Bronchial epithelial cell (primary cell): ENCODE measurements around the gene PTPN14. TPM values are rescaled to one million over a fixed set of nuclear protein-coding genes. Genes with fewer than 3 reads are reported as not detected.
A peak's percentile ranks its signal among the peaks of the same experiment; 100 is the strongest.

Experiments used
- DNase-seq: peaks from one replicate; pipeline ENCODE4 v3.0.0-alpha.2; 2010; ENCODE audit warnings: low read depth
- FAIRE-seq: peaks from 2 replicates; lab custom pipeline; 2011; peaks lifted over from hg19 to GRCh38; lab: Jason Lieb, UNC
- H3K27me3 ChIP-seq: 2 replicates; pipeline ENCODE4 v1.5.1; 2011; ENCODE audit warnings: low read length; ENCODE audit not compliant: control insufficient read depth, insufficient read depth
- H3K36me3 ChIP-seq: 2 replicates; pipeline ENCODE4 v1.5.1; 2011; ENCODE audit warnings: low read length; ENCODE audit not compliant: control insufficient read depth, insufficient read depth
- H3K4me3 ChIP-seq: 2 replicates; pipeline ENCODE4 v1.5.1; 2011; ENCODE audit warnings: mild to moderate bottlenecking, low read depth, low read length, control low read depth
- total RNA-seq: library from RNA; depleted of rRNA; stranded (reverse); fragments of >200 nt; gene quantifications from 2 replicates; pipeline ENCODE4 v1.2.1, GENCODE V29; 2014
- TF ChIP-seq, protein P1 (sequence below): IDR thresholded peaks from 2 replicates; pipeline ENCODE4 v1.5.1; 2011; ENCODE audit warnings: mild to moderate bottlenecking, moderate library complexity, low read length, control low read depth, inconsistent platforms; ENCODE audit not compliant: insufficient read depth, severe bottlenecking

The PTPN14 gene
- total RNA-seq, 1 donor from 2014 or later: 28.4 TPM

DNA sequence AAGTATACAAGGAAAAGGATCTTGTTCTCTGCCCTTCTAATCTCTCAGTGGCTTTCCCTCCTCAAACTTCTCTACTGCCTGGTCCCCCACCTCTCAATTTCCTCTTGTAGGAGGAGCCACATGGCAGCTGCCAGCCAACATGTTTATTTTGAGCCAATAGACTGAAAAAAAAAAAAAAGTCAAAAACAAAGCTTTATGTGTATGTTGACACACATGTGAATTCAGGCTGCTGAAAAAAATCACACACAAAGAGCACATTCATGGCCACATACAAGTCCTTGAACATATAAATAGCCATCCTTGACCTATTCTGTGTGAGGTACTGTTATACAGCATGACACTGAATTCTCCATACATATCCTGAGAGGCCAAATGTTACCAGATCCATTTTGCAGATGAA lies 3.7 kb downstream of the PTPN14 start:
- Histone ChIP-seq H3K36me3 (peaks cover 5% of the 10 kb centered on the region), H3K4me3 (peak overlapping the region; percentile 96), H3K27me3 (no peaks in the 10 kb centered on the region)
- FAIRE-seq: no peak
- TF ChIP-seq, protein P1, sequence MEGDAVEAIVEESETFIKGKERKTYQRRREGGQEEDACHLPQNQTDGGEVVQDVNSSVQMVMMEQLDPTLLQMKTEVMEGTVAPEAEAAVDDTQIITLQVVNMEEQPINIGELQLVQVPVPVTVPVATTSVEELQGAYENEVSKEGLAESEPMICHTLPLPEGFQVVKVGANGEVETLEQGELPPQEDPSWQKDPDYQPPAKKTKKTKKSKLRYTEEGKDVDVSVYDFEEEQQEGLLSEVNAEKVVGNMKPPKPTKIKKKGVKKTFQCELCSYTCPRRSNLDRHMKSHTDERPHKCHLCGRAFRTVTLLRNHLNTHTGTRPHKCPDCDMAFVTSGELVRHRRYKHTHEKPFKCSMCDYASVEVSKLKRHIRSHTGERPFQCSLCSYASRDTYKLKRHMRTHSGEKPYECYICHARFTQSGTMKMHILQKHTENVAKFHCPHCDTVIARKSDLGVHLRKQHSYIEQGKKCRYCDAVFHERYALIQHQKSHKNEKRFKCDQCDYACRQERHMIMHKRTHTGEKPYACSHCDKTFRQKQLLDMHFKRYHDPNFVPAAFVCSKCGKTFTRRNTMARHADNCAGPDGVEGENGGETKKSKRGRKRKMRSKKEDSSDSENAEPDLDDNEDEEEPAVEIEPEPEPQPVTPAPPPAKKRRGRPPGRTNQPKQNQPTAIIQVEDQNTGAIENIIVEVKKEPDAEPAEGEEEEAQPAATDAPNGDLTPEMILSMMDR: no peak
- DNase-seq: no peak

DNA sequence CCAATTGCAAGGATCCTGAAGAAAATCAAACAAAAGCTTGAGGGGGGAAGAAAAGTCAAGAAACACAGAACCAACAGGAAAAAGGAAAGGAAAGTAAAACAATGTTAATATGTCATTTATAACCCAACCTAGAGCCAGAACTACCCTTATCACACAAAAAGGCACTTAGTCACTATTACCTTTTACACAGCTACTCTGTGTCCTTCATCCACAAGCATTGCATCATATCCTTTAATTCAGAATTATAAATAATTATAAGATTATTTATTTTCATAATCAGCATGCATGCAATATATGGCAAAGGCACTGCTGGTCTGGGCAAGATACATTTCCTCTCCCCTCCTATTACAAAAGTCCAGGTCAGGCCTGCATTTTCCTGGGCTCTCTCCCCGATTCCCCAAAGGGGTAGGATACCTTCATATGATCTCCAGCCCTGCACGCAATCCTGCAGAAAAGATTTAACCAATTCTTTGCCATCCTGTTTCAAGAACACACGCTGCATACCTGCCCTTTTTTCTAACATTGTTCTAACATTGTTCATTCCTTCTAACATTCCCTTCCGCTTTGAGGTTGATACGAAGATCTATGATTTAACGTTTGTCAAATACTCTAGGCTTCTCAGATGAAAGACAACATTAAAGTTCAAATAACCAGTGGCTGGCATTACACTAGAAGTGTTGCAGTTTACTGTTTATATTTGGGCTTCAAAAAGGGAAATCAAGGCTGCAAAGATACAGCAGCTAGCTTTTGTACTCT lies 4.3 kb downstream of the PTPN14 start:
- FAIRE-seq (no peak), DNase-seq (no peak)
- peaks cover 5% of the 10 kb centered on the region for H3K36me3 ChIP-seq
- H3K4me3 ChIP-seq: peak overlapping the region; percentile 96
- no peaks in the 10 kb centered on the region for H3K27me3 ChIP-seq
- TF ChIP-seq, protein P1: no peak

DNA sequence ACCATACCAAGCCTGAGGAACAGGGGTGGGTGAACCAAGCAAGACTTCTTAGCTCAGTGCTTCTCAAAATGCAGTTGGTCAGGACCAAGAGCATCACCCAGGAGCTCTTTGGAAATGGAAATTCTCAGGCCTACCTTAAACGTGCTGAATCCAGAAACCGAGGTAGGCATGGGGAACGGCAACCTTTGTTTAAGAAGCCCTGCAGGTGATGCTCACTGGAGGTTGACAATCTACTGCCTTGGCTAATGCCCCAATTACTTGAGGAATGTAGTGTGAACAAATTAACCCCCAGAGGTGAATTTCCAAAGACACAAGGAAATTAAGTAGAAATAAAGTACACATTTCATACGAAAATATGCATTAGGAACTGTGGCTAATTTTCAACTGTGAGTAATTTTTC lies 5.3 kb downstream of the PTPN14 start:
- no peak for FAIRE-seq
- TF ChIP-seq, protein P1: no peak
- Histone ChIP-seq H3K4me3 (no peak overlapping the region), H3K36me3 (peaks cover 7% of the 10 kb centered on the region), H3K27me3 (no peaks in the 10 kb centered on the region)
- no peak for DNase-seq

DNA sequence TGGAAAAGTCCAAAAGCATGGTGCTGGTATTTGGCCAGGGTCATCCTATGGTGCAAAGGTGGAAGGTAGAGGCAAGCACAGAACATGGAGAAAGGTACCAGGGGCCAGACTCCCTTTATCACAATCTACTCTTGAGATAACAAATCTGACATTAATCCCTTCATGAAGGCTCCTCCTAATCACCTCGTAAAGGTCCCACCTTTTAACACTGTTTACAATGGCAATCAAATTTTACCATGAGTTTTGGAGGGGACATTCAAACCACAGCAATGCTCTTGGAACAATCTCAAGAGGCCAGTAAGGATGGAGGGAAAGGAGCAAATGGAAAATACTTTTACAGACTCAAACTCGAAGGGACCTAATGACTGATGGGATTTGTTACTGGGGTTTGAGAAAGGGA lies 6.1 kb downstream of the PTPN14 start:
- TF ChIP-seq, protein P1: no peak
- DNase-seq (no peak), FAIRE-seq (no peak)
- Histone ChIP-seq H3K36me3 (peaks cover 7% of the 10 kb centered on the region), H3K4me3 (no peak overlapping the region), H3K27me3 (no peaks in the 10 kb centered on the region)

DNA sequence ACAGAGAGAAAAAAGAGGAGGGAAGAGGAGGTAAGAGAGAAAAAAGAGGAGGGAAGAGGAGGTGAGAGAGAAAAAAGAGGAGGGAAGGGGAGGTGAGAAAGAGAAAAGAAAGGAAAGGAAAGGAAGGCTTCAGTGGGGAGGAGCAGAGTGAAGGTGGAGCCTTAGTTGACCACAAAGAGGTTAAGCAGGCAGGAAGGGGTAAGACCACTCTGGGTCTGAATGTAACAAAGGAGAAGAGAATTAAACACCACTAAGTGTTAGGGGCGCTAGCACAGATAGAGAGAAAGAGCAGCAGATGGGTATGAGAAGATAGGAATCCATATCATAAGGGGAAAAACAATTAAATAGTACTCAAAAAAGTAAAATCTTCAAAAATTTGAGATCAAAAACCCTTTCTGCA lies 6.6 kb downstream of the PTPN14 start:
- TF ChIP-seq, protein P1: no peak
- H3K36me3 ChIP-seq: peaks cover 7% of the 10 kb centered on the region
- H3K4me3 ChIP-seq: no peak overlapping the region
- no peaks in the 10 kb centered on the region for H3K27me3 ChIP-seq
- no peak for FAIRE-seq
- DNase-seq: no peak
